T-cell (primary cell): Measurements from ENCODE around the gene TMC4. TPM values are rescaled to one million over a fixed set of nuclear protein-coding genes. Genes with fewer than 3 reads are reported as not detected.
"Not testable (repeated sequence)": the region's sequence is repeated elsewhere in the genome, so short reads cannot be mapped to it uniquely, and the experiment has no call there.

Experiments
- ATAC-seq, 4 experiments: fragments of 200-7000 bp in 3 of 4; fragments of 150-1000 bp in 1 of 4; cut with Tn5 transposase; replicated peaks in 1 of 4; 1 replicate in 3 of 4; 2 replicates in 1 of 4; pipeline ENCODE4 v1.10.0; 2021; ENCODE audit warnings: moderate library complexity in 3 of 4, mild to moderate bottlenecking in 2 of 4, moderate number of reproducible peaks in 1 of 4
- CTCF ChIA-PET, 2 donors: fragments of 300-600 bp; sonication (Branson Sonifier 250); formaldehyde crosslinking; loops; one replicate each; lab custom pipeline; 2022; ENCODE audit warnings: antibody characterized with exemption in 2 of 2; lab: Charles Lee
- POLR2A ChIA-PET, 2 donors: fragments of 300-600 bp; sonication (Branson Sonifier 250); formaldehyde crosslinking; loops; one replicate each; lab custom pipeline; 2022; ENCODE audit warnings: antibody characterized with exemption in 2 of 2; lab: Charles Lee
- DNase-seq, 35 experiments: peaks; one replicate each; pipeline versions ENCODE4 v3.0.0 to v3.0.0-alpha.2; 2013 to 2023
- H3K27ac ChIP-seq: one replicate; pipeline ENCODE4 v1.5.1; 2013; ENCODE audit warnings: low read length
- H3K27me3 ChIP-seq, 2 experiments: replicated peaks in 1 of 2; 1 replicate in 1 of 2; 2 replicates in 1 of 2; pipeline versions ENCODE4 v1.6.1 to v1.7.0; 2013; ENCODE audit warnings: low read length in 1 of 2, mixed read lengths in 1 of 2; ENCODE audit not compliant: control insufficient read depth in 2 of 2, insufficient read depth in 2 of 2; ENCODE audit errors: extremely low read depth in 1 of 2
- H3K36me3 ChIP-seq, 2 donors: 1 replicate in 1 of 2; 2 replicates in 1 of 2; pipeline versions ENCODE4 v1.6.1 to v1.7.0; 2013; ENCODE audit warnings: low read length in 1 of 2; ENCODE audit not compliant: control insufficient read depth in 2 of 2, insufficient read depth in 1 of 2; ENCODE audit errors: extremely low read depth in 1 of 2
- H3K4me1 ChIP-seq, 2 experiments: 1 replicate in 1 of 2; 2 replicates in 1 of 2; pipeline versions ENCODE4 v1.6.1 to v1.7.0; 2013; ENCODE audit warnings: low read length in 2 of 2, mixed read lengths in 1 of 2; ENCODE audit not compliant: insufficient read depth in 2 of 2, control insufficient read depth in 1 of 2; ENCODE audit errors: extremely low read depth in 1 of 2
- H3K4me3 ChIP-seq, 2 donors: 1 replicate in 1 of 2; 2 replicates in 1 of 2; pipeline versions ENCODE4 v1.5.1 to v1.7.0; 2013; ENCODE audit warnings: mild to moderate bottlenecking in 2 of 2, low read length in 1 of 2, moderate library complexity in 1 of 2; ENCODE audit not compliant: control insufficient read depth in 1 of 2; ENCODE audit errors: extremely low read depth in 1 of 2
- H3K9me3 ChIP-seq: 2 replicates; pipeline ENCODE4 v1.7.0; 2013
- H3K27ac Mint-ChIP-seq, 2 donors: one replicate each; pipeline ENCODE4 v1.8.0; 2020 to 2021; ENCODE audit warnings: mild to moderate bottlenecking in 2 of 2, mixed read lengths in 2 of 2
- H3K27me3 Mint-ChIP-seq, 2 donors: one replicate each; pipeline ENCODE4 v1.8.0; 2021 to 2022; ENCODE audit warnings: mixed read lengths in 2 of 2
- H3K36me3 Mint-ChIP-seq: one replicate; pipeline ENCODE4 v1.8.0; 2021; ENCODE audit warnings: mixed read lengths
- H3K4me1 Mint-ChIP-seq, 3 donors: one replicate each; pipeline ENCODE4 v1.8.0; 2020 to 2022; ENCODE audit warnings: mixed read lengths in 3 of 3, mild to moderate bottlenecking in 1 of 3
- H3K4me3 Mint-ChIP-seq, 3 donors: one replicate each; pipeline ENCODE4 v1.8.0; 2020 to 2022; ENCODE audit warnings: mild to moderate bottlenecking in 3 of 3, mixed read lengths in 3 of 3, moderate library complexity in 3 of 3
- H3K9me3 Mint-ChIP-seq, 3 donors: one replicate each; pipeline ENCODE4 v1.8.0; 2020 to 2022; ENCODE audit warnings: mixed read lengths in 3 of 3
- WGBS: methylation state at CpG from one replicate; pipeline ENCODE4 v1.1.5; 2013; ENCODE audit warnings: missing lambda C conversion rate; ENCODE audit not compliant: insufficient coverage; 5-methylcytosine and 5-hydroxymethylcytosine counted together
- total RNA-seq, 35 experiments: library from RNA in 6 of 35; stranded (reverse) in 6 of 35; fragments of 120-200 nt in 1 of 35; gene quantifications; one replicate each; pipeline versions ENCODE4 v1.2.1 to v1.2.4 and lab custom pipeline; 2013 to 2026

The TMC4 gene
- total RNA-seq, 5 donors from 2014 or later (not counting 1 experiment from before 2014, with no cell fraction given), result 0.78 to 2.6 (median 1.4) TPM

GRCh38 chr19:54178581-54179261 lies 5.8 kb upstream of the TMC4 start:
- Histone ChIP-seq H3K36me3 (peaks cover 0 to 8% of the 10 kb centered on the region in 2 donors), H3K9me3 (no peaks in the 10 kb centered on the region), H3K27me3 (peaks cover 0 to 3% of the 10 kb centered on the region in 2 experiments), H3K27ac (no peak overlapping the region), H3K4me1 (no peaks in the 10 kb centered on the region), H3K4me3 (no peak overlapping the region)
- DNase-seq (peak in 13 of 35 experiments; percentile 21 to 60 (median 36)), ATAC-seq (peak; percentile 77 to 99 (median 80))
- Mint-ChIP-seq H3K4me3 (no peak overlapping the region), H3K4me1 (no peaks in the 10 kb centered on the region), H3K27ac (no peak overlapping the region), H3K9me3 (no peaks in the 10 kb centered on the region), H3K27me3 (no peaks in the 10 kb centered on the region), H3K36me3 (peaks cover 17% of the 10 kb centered on the region)
- ChIA-PET CTCF (no interaction called here), POLR2A (interaction anchor here in 1 of 2 donors (0.6 kb wide), 1 partner anchor 99 kb away, joined by 3 read pairs; no protein-coding TSS in a partner anchor)
- WGBS, result 93% methylated on average over 19 of the region's 23 CpGs

- no peaks in the 10 kb centered on the region for H3K36me3 ChIP-seq
- no peak overlapping the region for H3K4me3 ChIP-seq
- 89% methylated on average over 21 of the region's 25 CpGs for WGBS
- Mint-ChIP-seq H3K9me3 (no peaks in the 10 kb centered on the region), H3K27ac (no peak overlapping the region), H3K4me3 (no peak overlapping the region), H3K27me3 (no peaks in the 10 kb centered on the region), H3K4me1 (peaks cover 0 to 5% (median 3%) of the 10 kb centered on the region in 3 donors), H3K36me3 (peaks cover 14% of the 10 kb centered on the region)
- peaks cover 0 to 11% of the 10 kb centered on the region in 2 experiments for H3K27me3 ChIP-seq
- ATAC-seq (no peak), DNase-seq (no peak)
- H3K9me3 ChIP-seq, result no peaks in the 10 kb centered on the region
- ChIA-PET CTCF (no interaction called here), POLR2A (no interaction called here)
- peaks cover 0 to 9% of the 10 kb centered on the region in 2 experiments for H3K4me1 ChIP-seq
- H3K27ac ChIP-seq, result no peak overlapping the region
These were observed 1.2 kb upstream of the TMC4 start for GRCh38 chr19:54173951-54174834.

GRCh38 chr19:54173359-54173699 lies 369 bp upstream of the TMC4 start:
- CTCF ChIA-PET, result no interaction called here
- POLR2A ChIA-PET, result interaction anchor here (0.6 kb wide), 2 partner anchors 27 to 37 kb away, joined by 3 read pairs; partner anchors contain the start of gene RPS9 (in 1 of the 2)
- Histone ChIP-seq H3K9me3 (no peaks in the 10 kb centered on the region), H3K4me1 (peaks cover 0 to 12% of the 10 kb centered on the region in 2 experiments), H3K36me3 (no peaks in the 10 kb centered on the region), H3K4me3 (no peak overlapping the region), H3K27me3 (peaks cover 0 to 11% of the 10 kb centered on the region in 2 experiments), H3K27ac (no peak overlapping the region)
- WGBS, result 38% methylated on average over 11 of the region's 15 CpGs
- no peaks in the 10 kb centered on the region for H3K9me3 Mint-ChIP-seq
- peaks cover 0 to 7% (median 5%) of the 10 kb centered on the region in 3 donors for H3K4me1 Mint-ChIP-seq
- ATAC-seq (no peak), DNase-seq (no peak)
- H3K27me3 Mint-ChIP-seq, result no peaks in the 10 kb centered on the region
- H3K27ac Mint-ChIP-seq, result no peak overlapping the region
- no peak overlapping the region for H3K4me3 Mint-ChIP-seq
- H3K36me3 Mint-ChIP-seq, result peaks cover 10% of the 10 kb centered on the region

GRCh38 chr19:54171736-54172431 lies 1.1 kb downstream of the TMC4 start:
- H3K9me3 ChIP-seq, H3K36me3 Mint-ChIP-seq, POLR2A ChIA-PET, H3K4me3 ChIP-seq, H3K27ac ChIP-seq, ATAC-seq, H3K9me3 Mint-ChIP-seq, H3K27ac Mint-ChIP-seq, DNase-seq, H3K4me3 Mint-ChIP-seq, H3K27me3 Mint-ChIP-seq, H3K36me3 ChIP-seq: not testable (repeated sequence)
- H3K4me1 Mint-ChIP-seq, result peaks cover 0 to 11% (median 7%) of the 10 kb centered on the region in 3 donors
- peaks cover 0 to 15% of the 10 kb centered on the region in 2 experiments for H3K4me1 ChIP-seq
- CTCF ChIA-PET, result interaction anchor here in 1 of 2 donors (0.5 kb wide), 1 partner anchor 1899 kb away, joined by 3 read pairs; no protein-coding TSS in a partner anchor
- WGBS, result 91% methylated on average over 6 of the region's 23 CpGs
- H3K27me3 ChIP-seq, result peaks cover 0 to 11% of the 10 kb centered on the region in 2 experiments

GRCh38 chr19:54169149-54169740 lies 3.7 kb downstream of the TMC4 start:
- peaks cover 0 to 22% of the 10 kb centered on the region in 2 experiments for H3K4me1 ChIP-seq
- H3K4me3 ChIP-seq, result no peak overlapping the region
- no peak overlapping the region for H3K27ac ChIP-seq
- peaks cover 0 to 21% of the 10 kb centered on the region in 2 experiments for H3K27me3 ChIP-seq
- ChIA-PET POLR2A (no interaction called here), CTCF (interaction anchor here in 1 of 2 donors (0.7 to 1.0 kb wide), 3 partner anchors 9 to 63 kb away, joined by 3 read pairs; partner anchors contain the start of gene LENG1)
- DNase-seq (no peak), ATAC-seq (no peak)
- no peaks in the 10 kb centered on the region for H3K36me3 ChIP-seq
- H3K4me1 Mint-ChIP-seq, result peaks cover 7 to 22% (median 13%) of the 10 kb centered on the region in 3 donors
- H3K36me3 Mint-ChIP-seq, result no peaks in the 10 kb centered on the region
- H3K9me3 Mint-ChIP-seq, result no peaks in the 10 kb centered on the region
- H3K27me3 Mint-ChIP-seq, result no peaks in the 10 kb centered on the region
- no peak overlapping the region for H3K27ac Mint-ChIP-seq
- no peak overlapping the region for H3K4me3 Mint-ChIP-seq
- no peaks in the 10 kb centered on the region for H3K9me3 ChIP-seq
- 91% methylated on average over 8 of the region's 21 CpGs for WGBS
